HG03439 (cell line): ENCODE measurements around the gene CA10.

Experiments
- ATAC-seq: cut with Tn5 transposase; IDR thresholded peaks from one replicate; pipeline ENCODE4 v1.9.1; 2021; ENCODE audit warnings: mild to moderate bottlenecking, moderate library complexity; ENCODE audit not compliant: unreplicated experiment

CA10 gene

DNA sequence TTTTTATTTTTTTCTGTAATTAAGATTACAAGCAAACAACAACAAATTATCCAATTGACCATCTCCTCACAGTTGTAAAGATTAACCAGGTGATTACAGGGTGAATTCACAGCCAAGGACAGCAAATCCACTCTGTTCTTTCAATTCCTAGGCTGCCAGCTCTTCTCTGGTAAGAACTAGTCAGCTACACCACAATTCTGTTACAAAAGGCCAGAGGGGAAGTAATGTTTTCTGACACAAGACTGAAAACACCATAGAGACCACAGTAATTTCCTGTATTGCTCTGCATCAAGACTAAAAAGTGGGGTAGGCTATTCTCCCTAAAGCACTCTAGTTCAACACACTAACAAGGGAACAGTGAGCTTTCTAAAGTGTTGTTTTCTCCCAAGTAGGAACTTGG lies 10.6 kb downstream of the CA10 start:
- ATAC-seq = peak; percentile 69

DNA sequence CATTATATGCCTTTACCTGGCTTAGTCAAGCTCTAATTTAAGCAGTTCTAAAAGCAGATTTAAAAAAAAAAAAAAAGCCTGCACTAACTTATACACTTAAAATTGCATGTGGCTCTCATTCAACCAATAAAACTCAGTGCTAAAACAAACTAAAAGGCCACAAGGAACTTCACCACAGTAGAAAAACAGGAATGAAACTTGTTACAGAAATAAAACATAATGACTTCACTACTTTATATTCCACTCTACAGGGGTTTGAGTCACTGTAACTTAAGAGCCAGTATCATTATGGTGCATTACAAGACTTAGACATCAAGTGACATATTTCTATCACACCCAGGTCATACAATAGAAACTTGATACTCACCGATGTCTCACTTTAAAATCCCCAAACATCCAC lies 11.1 kb downstream of the CA10 start:
- ATAC-seq = no peak

DNA sequence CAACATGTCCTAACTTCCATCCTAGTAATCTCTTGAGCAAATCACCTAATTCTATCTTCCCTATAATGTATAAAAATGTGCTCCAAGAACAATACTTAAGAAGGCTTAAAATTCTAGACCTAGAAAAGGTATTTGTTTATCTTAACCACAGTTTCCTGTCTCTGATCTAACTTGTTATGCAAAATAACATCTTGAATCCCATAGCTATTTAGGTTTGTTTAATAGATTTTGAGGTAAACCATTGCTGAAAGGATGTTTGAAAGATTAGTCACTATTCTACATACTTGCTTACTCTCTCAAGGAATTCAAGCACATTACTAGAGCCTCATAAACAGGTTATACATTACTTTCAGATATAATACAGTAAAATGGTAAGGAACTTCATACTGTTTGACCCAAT lies 13.0 kb downstream of the CA10 start:
- ATAC-seq = no peak

DNA sequence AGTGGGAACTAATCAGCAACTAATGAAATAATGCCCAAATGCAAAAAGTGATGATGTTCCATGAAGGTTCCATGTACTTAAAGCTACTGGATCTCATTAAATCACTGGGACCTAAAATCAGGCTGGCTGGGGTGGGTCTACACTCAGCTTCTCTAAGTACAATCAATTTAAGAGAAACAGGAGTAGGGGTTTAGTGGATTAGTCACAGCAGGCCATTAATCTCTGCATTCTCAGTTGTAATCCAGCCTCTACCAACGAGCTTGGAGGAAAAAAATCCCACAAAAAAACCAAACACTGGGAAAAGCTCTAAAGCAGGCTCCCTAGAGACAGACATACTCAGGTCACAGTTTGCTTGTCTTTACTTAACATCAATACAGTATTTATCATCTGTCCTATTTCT lies 15.0 kb downstream of the CA10 start:
- ATAC-seq = no peak

DNA sequence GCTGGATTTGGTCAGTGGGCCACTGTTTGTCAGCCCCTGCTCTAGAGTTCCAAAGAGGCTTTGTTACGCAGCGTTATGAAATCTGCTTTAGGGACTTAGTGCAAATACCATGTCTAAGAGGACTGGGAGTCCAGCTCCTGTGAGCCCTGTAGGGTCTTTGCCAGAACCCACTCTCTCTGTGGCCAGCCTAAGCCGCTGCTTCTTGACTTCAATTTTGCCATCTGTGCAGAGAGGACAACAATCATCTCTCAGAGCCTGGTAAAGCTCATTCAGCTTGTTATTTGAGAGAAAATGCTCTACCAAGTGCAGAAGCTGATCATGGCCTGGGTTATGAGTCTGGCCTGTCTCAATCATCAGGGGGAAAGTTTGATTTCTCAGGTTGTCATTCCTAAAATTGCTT lies 17.9 kb downstream of the CA10 start:
- ATAC-seq = no peak

DNA sequence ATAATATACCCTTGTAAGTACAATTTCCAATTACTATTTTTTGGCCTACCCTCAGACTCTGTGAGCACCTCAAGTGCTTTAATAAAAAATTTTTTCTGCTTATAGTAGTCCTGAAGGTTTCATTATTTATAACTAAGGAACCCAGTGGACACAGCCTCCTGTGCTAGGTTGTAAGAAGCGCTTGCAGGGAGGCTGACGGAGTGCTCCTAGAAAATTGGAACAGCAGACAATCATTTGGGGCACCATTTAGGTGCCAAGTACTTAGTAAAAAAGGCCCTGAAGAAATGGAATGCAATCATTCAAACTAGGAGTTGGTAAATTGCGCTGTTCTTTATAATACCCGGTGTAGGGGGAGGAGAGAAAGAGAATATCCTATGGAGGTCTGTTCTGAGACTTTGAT lies 19.8 kb downstream of the CA10 start:
- ATAC-seq = no peak

DNA sequence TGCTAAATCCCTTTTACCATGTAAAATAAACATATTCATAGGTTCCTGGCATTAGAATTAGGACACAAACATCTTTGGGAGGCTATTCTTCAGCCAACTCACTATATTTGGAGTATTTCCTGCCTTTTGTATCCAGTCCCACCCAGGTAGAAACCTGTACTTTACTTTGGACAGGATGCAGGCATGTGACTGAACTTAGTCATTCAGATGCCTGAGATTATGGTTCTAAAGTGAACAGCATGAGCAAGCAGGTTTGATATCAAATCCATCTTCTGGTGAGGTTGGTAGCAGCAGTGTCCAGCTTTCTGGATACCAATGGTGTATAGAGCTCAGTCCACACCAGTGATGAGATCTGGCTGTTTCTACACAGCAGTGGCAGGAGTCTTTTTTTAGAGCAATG lies 20.2 kb downstream of the CA10 start:
- no peak for ATAC-seq

DNA sequence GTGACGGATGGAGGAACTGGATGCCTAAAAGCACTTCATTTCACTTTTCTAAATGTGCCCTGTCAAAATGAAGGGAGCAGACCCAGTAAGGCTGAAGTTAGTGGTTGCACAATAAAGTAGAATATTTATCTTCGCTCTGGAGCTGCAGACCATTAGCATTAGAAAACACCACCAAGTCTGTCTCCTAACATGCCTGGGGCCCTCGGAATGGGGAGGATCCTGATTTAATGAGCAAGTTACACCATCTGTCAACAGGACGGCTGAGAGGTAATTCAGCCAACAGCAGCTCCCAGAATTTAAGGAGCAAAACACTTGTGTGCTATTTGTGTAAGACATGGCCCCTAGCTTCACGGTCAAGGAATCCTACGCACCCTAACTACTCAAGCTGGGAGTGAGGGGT lies 22.3 kb downstream of the CA10 start:
- no peak for ATAC-seq

DNA sequence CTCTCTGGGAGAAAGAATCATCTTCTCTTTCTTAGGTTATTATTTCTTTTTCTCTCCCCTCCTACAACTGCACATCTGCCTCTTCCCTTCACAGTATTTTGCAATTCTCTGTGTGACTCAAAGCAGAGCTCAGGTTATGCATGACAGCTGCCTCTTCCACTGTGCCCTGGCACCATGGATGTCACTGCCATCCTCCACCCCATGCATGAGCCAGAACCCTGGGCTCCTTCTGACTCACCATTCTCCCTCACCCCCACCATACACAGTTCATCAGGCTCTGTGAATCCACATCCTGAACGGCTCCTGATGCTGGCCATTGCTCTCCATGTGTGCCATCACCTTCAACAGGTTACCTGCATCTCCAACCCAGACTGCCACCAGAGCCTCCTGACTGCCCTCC lies 23.9 kb downstream of the CA10 start:
- ATAC-seq = no peak

DNA sequence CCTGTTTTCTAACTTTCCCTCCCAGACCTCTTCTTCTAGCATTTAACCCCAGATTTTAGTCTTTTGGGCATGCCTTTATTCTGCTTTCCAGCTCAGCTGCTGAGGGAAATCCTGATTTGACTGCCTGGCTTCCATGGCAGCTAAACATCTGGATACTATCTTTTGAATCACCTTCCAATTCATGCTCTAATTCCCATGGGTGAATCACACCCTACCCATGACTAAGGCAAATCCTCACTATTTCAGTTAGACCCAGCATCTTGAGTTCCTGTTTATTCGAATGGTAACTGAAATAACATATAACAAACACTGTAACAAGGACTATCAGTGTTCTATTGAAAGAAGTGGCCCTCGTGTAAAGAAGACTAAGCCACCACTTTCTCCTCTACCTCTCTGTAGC lies 29.8 kb downstream of the CA10 start:
- no peak for ATAC-seq

DNA sequence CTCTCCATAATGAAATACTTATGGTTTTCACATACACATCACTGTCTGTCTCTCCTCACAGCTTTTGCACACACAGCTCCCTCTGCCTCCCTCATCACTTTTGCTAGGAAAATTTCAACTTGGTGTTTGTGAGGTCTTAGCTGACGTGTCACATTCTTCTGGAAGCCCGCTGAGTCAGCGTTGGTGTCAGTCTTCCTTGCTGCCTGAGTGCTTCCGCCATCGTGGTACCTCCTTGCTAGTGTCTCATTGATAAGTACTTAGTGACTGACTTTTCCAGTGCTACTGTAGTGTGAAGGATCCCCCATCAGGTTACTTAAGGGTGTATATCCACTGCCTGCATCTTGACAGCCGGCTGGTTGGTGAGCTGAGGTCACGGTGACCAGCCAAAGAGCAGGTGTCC lies 33.5 kb downstream of the CA10 start:
- no peak for ATAC-seq

DNA sequence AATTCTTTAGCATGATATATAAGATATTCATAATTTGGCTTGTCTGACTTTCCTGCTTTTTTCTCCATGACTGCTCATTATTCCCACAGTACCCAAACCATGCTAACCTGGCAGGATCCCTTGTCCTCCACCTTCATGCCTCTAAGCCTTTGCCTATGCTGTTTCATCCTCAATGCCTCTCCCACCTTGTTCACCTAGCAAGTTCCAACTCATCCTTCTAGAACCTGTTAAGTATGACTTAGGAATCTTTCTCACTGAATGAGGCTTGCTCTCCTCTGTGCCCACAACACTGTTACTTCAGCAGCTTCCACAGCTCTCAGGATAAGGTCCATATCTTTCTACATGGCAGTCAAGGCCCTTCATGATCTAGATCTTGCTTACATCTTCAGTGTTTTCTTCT lies 34.0 kb downstream of the CA10 start:
- ATAC-seq = no peak

DNA sequence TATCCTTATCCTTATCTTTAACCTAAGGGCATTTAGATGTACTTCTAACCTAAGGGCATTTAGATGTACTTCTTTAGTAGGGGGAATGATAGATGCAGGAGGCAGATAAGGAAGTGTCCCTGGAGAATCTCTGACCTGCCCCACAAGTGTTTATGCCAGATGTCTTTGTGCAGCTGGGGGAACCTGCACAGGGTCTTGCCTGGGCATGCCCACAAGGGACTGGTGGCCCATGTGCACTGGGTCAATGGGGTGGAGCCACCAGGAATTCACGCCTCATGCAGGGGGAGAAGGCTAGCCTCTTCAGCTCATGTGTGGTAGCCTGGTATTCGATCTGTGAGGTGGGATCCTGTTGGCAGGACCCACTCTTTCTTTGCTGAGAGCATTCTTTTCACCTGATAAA lies 38.0 kb downstream of the CA10 start:
- ATAC-seq = no peak

DNA sequence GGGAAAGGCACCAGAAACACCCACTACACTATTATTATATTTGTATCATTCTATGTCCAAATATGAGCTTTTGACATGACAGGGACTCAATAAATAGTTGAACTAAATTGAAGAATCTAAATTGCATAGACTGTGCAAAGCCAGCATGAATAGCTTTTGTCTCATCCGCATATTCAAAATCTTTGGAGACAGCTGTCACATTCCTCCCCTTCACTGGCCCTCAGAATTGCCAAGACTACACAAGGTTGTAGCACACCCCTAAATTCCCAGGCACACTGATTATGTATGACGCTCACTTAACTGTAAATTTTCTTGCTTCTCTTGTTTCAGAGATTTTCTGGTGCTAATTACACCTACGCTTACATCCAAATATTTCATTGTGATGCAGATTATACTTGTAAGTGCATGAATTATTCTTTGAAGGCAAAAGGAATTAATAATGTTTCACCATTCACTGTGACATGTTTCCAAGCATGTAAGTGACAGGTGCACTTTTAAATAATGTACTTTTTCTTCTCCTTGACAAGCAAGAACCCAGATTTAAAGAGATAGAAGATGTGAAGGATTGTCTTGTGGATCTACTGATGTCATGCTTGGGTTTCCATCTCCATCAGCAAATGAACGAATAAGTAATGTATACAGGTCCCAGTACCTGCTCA lies 47.5 kb downstream of the CA10 start:
- ATAC-seq = no peak

DNA sequence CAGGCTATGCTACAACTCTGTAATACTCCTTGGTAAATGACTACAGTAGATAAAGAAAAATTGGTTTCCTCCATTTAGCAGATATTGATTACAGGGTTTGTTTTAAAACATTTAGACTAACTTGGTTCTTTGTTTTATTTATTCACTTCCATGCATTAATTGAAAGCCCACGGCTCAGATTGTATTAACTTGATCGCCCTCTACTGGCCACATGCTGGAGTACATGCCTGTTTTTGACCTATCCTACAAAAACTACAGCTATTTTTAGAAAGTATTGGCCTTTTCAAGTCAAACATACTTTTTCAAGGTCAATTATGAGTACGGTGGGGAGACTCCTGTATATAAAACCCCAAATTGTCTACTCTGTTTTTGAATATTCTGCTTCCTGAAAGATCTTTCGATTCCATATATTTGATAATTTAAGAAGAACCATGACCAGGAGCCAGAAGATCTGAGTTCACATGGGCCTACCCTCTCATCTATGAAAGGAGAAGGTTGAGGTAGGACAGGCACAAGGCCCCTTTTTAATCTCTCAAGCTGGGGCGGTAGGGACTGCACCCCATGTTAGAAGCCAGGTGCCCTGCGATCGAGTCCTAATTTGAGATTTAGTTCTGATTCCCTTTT lies 51.8 kb downstream of the CA10 start:
- no peak for ATAC-seq

DNA sequence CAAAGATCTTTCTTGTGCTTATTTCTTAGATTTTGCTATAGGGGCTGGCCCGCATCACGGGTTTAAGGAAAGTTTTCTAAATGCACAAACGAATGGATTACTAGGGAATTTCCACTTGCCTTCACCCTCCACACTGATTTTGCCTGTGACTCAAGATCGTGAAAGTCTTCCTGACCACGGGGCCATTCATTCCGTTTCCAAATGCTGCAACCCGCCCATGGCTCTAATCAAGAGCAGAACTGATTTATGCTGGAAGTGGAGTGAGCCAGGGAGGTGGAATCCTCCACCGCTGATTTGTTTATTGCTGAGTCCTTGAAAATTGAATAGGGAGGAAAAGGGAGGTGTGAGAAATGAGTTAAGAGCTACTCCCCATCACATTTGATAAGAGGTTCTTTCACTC lies 52.4 kb downstream of the CA10 start:
- no peak for ATAC-seq

DNA sequence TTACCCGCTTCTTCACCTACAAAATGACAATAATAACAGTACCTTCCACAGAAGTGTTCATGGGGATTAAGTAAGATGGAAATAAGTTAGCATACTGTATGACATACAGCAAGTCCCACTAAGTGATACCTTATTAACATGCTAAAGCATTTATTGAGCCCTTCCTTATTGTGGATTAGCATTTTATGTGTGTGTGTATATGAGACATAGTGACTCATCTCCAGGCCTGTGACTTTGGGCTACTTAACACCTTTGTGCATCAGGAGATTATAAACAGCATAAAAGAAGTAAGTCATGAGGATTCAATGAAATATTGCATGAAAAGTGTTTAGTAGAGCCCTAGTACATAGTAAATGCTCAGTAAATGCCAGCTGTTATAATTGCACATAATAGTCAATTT lies 52.9 kb downstream of the CA10 start:
- no peak for ATAC-seq

DNA sequence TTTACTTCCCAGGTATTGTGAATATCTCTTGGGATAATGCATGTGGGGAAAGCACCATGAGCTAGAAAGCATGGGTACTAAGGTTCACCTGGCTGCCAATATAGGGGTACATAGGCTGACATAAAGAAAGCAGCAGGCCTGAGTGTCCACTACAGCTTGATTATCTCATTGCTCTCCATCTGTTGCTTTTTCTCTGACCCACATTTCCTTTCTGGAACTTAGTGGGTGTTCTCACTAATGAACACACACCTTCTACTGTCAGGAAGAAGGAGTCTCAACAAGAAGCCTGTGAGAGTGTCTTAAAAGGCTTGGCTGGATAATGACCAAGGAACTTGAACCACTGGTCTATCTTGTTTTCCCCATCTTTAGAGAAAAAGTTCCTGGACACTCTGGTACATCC lies 62.5 kb downstream of the CA10 start:
- ATAC-seq = no peak

DNA sequence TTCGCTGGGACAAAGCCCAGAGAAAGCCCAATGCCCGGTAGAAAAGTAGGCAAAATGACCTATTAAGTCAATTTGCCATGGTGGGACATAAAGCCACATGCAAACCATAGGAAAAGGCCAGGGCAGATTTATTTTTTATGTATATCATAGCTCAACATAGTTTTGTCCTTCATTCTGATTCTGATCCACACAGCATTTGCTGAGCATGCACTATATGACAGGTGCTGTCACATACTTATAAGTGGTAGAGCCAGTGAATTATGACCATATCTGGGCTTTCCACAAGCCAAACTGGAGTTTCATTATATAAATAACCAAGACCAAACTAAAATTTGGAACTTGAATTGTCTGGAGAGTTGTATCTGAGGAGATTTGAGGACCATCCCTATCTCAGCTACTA lies 74.3 kb downstream of the CA10 start:
- no peak for ATAC-seq

DNA sequence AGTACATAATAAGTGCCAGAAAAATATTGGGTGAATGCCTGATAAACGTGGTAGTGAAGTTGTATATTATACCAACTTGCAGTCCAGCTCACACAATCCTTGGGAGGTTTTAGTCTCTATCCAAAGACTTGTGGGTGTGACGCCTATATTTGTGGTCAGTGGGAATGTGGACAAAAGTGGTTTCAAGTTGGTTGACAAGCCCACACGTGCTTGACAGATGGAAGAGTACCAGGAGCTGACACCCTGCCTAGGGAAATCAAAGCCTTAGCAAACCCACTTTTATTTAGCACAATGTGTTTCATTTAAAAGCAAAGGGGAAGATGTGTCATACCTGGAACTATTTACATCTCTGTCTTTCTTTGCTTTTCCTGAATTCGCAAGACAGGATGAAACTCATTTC lies 79.0 kb downstream of the CA10 start:
- ATAC-seq = no peak

DNA sequence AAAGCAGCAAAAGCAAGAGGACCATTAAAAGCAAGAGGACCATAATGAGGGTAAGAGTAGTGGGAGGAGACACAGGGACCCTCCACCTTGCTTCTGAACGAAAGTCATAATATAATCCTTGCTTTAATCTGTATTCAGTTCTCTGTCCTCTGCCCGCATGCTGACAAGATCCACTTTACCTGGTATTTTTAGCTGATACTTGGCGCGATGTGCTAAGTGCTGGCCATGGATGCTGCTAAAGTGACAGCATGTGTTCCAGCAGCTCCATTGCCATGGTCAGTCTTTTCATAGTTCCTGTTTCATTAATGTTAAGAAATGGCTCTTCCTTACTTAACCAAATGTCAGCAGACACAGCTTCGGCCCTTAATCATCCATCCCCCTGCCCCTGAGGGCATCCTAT lies 86.8 kb downstream of the CA10 start:
- ATAC-seq = no peak

DNA sequence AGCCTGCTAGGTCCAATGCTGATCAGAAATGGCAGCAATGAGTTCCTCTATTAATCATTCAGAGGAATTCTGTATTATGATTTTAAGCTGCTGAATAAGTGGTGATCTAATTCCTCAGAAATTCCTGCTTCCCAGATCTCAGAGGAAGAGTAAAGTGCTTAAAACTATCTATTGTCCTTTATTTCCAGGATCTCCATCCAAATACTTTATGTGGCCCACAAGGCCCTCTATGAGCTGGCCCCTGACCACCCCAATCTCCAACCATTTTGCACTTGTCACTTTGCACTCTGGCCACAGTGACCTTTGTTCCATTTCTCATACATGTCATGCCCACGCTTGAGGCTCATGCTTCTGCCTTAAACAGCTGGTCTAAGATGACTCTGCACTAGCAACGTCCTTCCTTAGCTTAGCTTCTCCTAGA lies 93.7 kb downstream of the CA10 start:
- ATAC-seq = no peak

DNA sequence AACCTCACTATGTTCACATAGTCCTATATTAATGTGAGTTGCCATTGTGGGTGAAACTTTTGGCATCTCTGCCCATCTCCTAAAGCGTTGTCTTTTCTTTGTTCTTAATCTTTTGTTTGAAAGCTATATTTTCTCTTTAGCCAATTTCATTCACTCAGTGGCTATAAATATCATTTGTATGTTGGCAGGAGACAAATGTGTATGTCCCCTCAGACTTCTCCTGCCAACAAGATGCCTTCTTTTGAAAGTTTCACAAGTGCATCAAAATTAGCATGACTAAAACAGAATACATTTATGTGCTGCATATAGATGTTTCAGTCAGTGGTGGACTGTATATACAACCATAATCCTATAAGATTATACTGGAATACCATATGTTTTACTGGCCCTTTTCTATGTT lies 109.0 kb downstream of the CA10 start:
- no peak for ATAC-seq
